Mucosa of descending colon (tissue), 3 donors: ENCODE measurements around the gene CACNA1S. TPM values are rescaled to one million over a fixed set of nuclear protein-coding genes. Genes with fewer than 3 reads are reported as not detected.

ENCODE experiments used
- ATAC-seq: fragments of 200-7000 bp; cut with Tn5 transposase; one replicate; pipeline ENCODE4 v1.9.1; 2020; ENCODE audit warnings: mild to moderate bottlenecking, moderate library complexity
- DNase-seq, 3 donors: peaks; one replicate each; pipeline ENCODE4 v3.0.0-alpha.2; 2020
- H3K36me3 ChIP-seq: fragments of 200-600 bp; one replicate; pipeline ENCODE4 v1.8.0; 2021; ENCODE audit warnings: low read depth, mild to moderate bottlenecking
- H3K4me1 ChIP-seq: fragments of 200-600 bp; one replicate; pipeline ENCODE4 v1.8.0; 2021; ENCODE audit warnings: low read depth, mild to moderate bottlenecking
- H3K4me3 ChIP-seq: fragments of 200-600 bp; one replicate; pipeline ENCODE4 v1.8.0; 2021; ENCODE audit warnings: mild to moderate bottlenecking
- H3K9me3 ChIP-seq: fragments of 200-600 bp; one replicate; pipeline ENCODE4 v1.8.0; 2021; ENCODE audit warnings: mild to moderate bottlenecking
- intact Hi-C, 2 donors: fragments of 100-400 bp; cut with DNase I in 1 of 2; cut with micrococcal nuclease in 1 of 2; formaldehyde crosslinking; loops; one replicate each; pipeline versions ENCODE4 v1.11.0 to v1.11.1; 2022; cut with DNase I, micrococcal nuclease
- total RNA-seq, 3 donors: library from RNA; stranded (reverse); fragmentation: NEBNext Ultra II Directional in 2 of 3; extraction: Animal tissue kit (Norgen Biotek cat#: 25700) in 2 of 3; gene quantifications; one replicate each; pipeline versions ENCODE4 v1.2.1 to v1.2.4, GENCODE V29; 2021 to 2023
- TF ChIP-seq, protein P1 (sequence below): fragments of 200-600 bp; IDR thresholded peaks from one replicate; pipeline ENCODE4 v1.8.0; 2022; ENCODE audit warnings: antibody characterized with exemption, mild to moderate bottlenecking
- donor health status: DM: no; HTN: no; CAD: no; lungs with moderate emphysema.
- donor health status: DM: no; HTN: no; CAD: no.
- donor health status: DM: no; HTN: yes; CAD: no.

Gene CACNA1S
- total RNA-seq, 3 donors from 2014 or later = not detected

DNA sequence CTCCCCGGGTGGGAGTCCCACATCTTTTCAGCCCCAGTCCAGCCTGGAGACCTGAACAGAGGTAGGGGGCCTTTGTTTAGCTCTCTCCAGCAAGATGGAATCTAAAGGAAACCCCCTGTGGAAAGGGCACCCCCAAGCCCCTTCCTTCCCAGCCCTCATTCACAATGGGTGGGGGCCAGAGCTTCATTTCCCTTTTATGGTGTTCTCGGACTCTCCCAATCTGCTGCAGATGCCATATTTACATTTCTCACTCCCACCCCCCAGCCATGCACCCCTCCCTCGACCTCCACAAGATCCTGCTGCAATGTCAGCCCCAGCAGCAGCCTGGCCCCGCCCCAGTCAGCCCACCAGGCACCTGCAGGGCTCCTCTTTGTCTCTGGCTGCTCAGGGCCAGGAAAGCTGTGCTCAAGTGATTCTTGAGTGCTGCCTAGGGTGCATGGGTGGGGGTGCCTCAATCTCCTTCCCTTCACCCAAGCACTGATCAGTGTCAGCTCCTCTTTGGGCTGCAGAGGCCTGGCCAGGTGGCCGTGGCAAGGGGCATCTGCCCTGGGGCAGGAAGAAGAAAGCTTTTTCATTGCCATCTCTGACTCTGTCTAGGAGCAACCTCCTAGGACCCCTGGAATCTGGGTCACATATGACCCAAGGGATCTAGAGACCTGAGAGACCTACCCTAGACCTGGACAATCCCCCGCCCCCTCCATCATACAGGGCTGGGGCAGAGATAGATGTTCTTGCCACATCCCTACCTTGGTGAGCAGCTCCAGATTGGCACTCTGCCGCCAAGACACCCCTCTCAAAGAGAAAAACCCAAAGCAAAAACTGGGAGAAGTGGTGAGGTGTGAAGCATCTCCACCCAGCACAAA is 90.4 kb downstream of the CACNA1S start:
- intact Hi-C loops = no loop called here
- TF ChIP-seq, protein P1, sequence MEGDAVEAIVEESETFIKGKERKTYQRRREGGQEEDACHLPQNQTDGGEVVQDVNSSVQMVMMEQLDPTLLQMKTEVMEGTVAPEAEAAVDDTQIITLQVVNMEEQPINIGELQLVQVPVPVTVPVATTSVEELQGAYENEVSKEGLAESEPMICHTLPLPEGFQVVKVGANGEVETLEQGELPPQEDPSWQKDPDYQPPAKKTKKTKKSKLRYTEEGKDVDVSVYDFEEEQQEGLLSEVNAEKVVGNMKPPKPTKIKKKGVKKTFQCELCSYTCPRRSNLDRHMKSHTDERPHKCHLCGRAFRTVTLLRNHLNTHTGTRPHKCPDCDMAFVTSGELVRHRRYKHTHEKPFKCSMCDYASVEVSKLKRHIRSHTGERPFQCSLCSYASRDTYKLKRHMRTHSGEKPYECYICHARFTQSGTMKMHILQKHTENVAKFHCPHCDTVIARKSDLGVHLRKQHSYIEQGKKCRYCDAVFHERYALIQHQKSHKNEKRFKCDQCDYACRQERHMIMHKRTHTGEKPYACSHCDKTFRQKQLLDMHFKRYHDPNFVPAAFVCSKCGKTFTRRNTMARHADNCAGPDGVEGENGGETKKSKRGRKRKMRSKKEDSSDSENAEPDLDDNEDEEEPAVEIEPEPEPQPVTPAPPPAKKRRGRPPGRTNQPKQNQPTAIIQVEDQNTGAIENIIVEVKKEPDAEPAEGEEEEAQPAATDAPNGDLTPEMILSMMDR = no peak
- Histone ChIP-seq H3K4me3 (no peak overlapping the region), H3K36me3 (no peaks in the 10 kb centered on the region), H3K4me1 (peaks cover 36% of the 10 kb centered on the region), H3K9me3 (no peaks in the 10 kb centered on the region)
- DNase-seq (peak in 2 of 3 donors; percentile 41 to 47), ATAC-seq (no peak)

- TF ChIP-seq, protein P1 = no peak
- no peak overlapping the region for H3K4me3 ChIP-seq
- DNase-seq = peak; percentile 44 to 66 (median 47)
- intact Hi-C loops = no loop called here
- ATAC-seq = peak; percentile 11
- H3K4me1 ChIP-seq = peaks cover 45% of the 10 kb centered on the region
- H3K9me3 ChIP-seq = no peaks in the 10 kb centered on the region
- H3K36me3 ChIP-seq = no peaks in the 10 kb centered on the region
Observed at GRCh38 chr1:201020721-201021629, 91.3 kb downstream of the CACNA1S start.

DNA sequence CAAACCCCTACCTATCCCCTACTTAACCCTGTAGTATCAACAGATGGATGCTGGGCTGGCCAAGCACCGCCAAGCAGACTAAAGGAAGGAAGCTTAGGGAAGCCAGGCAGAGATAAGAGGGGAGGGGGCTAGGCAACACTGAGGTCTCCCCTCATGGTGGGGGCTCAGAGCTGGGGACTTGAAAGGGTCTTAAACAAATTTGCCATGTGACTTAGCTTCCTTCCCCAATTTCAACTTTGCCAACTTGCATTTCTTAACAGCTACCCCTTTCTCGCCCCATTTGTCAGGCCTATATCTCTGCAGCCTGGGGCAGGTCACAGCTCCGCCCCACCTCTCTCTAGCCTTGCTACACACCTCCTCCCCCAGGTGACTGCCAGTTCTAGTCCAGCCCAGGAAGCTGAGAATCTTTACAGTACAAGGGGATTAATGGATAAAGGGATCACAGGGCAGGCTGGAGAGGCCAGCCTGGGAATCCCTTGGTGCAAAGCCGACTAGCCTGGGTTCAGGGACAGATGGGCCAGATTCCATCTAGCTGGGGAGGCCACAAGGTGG is 92.1 kb downstream of the CACNA1S start:
- Histone ChIP-seq H3K9me3 (no peaks in the 10 kb centered on the region), H3K4me1 (peaks cover 48% of the 10 kb centered on the region), H3K4me3 (no peak overlapping the region), H3K36me3 (no peaks in the 10 kb centered on the region)
- peak; percentile 50 for ATAC-seq
- peak; percentile 47 to 71 (median 55) for DNase-seq
- TF ChIP-seq, protein P1 = no peak
- intact Hi-C loops = no loop called here

GRCh38 chr1:201019321-201019977 is 92.8 kb downstream of the CACNA1S start:
- DNase-seq (peak; percentile 85 to 95 (median 87)), ATAC-seq (peak; percentile 82)
- no peaks in the 10 kb centered on the region for H3K9me3 ChIP-seq
- H3K36me3 ChIP-seq = no peaks in the 10 kb centered on the region
- no peak overlapping the region for H3K4me3 ChIP-seq
- TF ChIP-seq, protein P1 = no peak
- H3K4me1 ChIP-seq = peaks cover 49% of the 10 kb centered on the region
- intact Hi-C loops = no loop called here

- intact Hi-C loops = no loop called here
- Histone ChIP-seq H3K4me1 (peaks cover 50% of the 10 kb centered on the region), H3K9me3 (no peaks in the 10 kb centered on the region)
Observed at GRCh38 chr1:201017828-201018163, 94.4 kb downstream of the CACNA1S start.

More at GRCh38 chr1:201017828-201018163, 94.4 kb downstream of the CACNA1S start:
- ATAC-seq = no peak
- TF ChIP-seq, protein P1 = no peak
- Histone ChIP-seq H3K36me3 (no peaks in the 10 kb centered on the region), H3K4me3 (no peak overlapping the region)
- no peak for DNase-seq
